Embryonic facial prominence (tissue), 1 donor: ENCODE data around the gene TRAPPC11.
A peak's percentile ranks its signal among the peaks of the same experiment; 100 is the strongest.
"Not testable (repeated sequence)": the region's sequence is repeated elsewhere in the genome, so short reads cannot be mapped to it uniquely, and the experiment has no call there.

Experiments
- DNase-seq: peaks from one replicate; pipeline ENCODE4 v3.0.0-alpha.2; 2016; ENCODE audit errors: extremely low spot score

Gene TRAPPC11

GRCh38 chr4:183659029-183659871, at the start of gene TRAPPC11, which contains the start of gene RWDD4:
TSS of gene TRAPPC11 (plus strand) at chr4:183659293. CDS start at chr4:183663868, 4,575 bp downstream.
TSS of gene RWDD4 (minus strand) at chr4:183659185. CDS start at chr4:183658952, 233 bp downstream.
- peak; percentile 98 for DNase-seq

- no peak for DNase-seq
These were observed 49.1 kb upstream of the TRAPPC11 start for GRCh38 chr4:183610033-183610432.

- no peak for DNase-seq
These were observed 48.5 kb upstream of the TRAPPC11 start for GRCh38 chr4:183610613-183611012.

GRCh38 chr4:183611210-183611830, 47.8 kb upstream of the TRAPPC11 start:
- no peak for DNase-seq

GRCh38 chr4:183612329-183613250, 46.5 kb upstream of the TRAPPC11 start:
- DNase-seq: no peak

GRCh38 chr4:183617075-183617474, 42.0 kb upstream of the TRAPPC11 start:
- DNase-seq: no peak

GRCh38 chr4:183618681-183619080, 40.4 kb upstream of the TRAPPC11 start:
- no peak for DNase-seq

GRCh38 chr4:183620421-183620820, 38.7 kb upstream of the TRAPPC11 start:
- DNase-seq: no peak

GRCh38 chr4:183621875-183622274, 37.2 kb upstream of the TRAPPC11 start:
- no peak for DNase-seq

- DNase-seq: no peak
These were observed 34.5 kb upstream of the TRAPPC11 start for GRCh38 chr4:183624548-183624947.

- no peak for DNase-seq
These were observed 32.9 kb upstream of the TRAPPC11 start for GRCh38 chr4:183626168-183626567.

- DNase-seq: not testable (repeated sequence)
These were observed 31.8 kb upstream of the TRAPPC11 start for GRCh38 chr4:183627286-183627685.

- DNase-seq: no peak
These were observed 31.0 kb upstream of the TRAPPC11 start for GRCh38 chr4:183627979-183628588.

- DNase-seq: no peak
These were observed 27.4 kb upstream of the TRAPPC11 start for GRCh38 chr4:183631577-183632198.

GRCh38 chr4:183632689-183633088, 26.4 kb upstream of the TRAPPC11 start:
- DNase-seq: no peak

- DNase-seq: no peak
These were observed 25.4 kb upstream of the TRAPPC11 start for GRCh38 chr4:183633476-183634400.

- DNase-seq: no peak
These were observed 23.8 kb upstream of the TRAPPC11 start for GRCh38 chr4:183635321-183635720.

- DNase-seq: no peak
These were observed 23.4 kb upstream of the TRAPPC11 start for GRCh38 chr4:183635741-183636140.

GRCh38 chr4:183636503-183636902, 22.6 kb upstream of the TRAPPC11 start:
- no peak for DNase-seq

GRCh38 chr4:183636923-183637322, 22.2 kb upstream of the TRAPPC11 start:
- DNase-seq: no peak
